ENCODE measurements around the gene KRCC1.
"Not testable (repeated sequence)": the region's sequence is repeated elsewhere in the genome, so short reads cannot be mapped to it uniquely, and the experiment has no call there.

DNA sequence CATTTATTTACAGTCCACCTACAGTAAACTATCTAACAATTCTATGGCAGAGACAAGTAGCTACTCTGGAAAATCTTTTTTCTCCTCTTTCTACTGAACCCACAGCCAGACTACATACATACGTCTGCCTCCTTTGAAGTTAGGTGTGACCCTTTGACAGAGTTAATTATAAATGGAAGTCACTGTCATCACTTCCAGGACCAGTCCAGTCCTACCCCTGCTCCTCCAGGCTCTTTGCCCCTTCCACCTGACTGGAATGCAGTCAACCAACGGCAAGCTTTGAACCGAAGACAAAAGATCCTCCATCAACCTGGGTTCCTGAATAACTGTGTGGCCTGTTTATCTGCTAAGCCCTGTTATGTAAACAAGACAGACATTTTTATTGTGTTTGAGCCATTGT lies 74.4 kb downstream of the KRCC1 start:
- not testable (repeated sequence) for TF ChIP-seq POLR2A (IDR thresholded peaks at IDR 0.05; ENCODE audit: low read length); RAD21 (conservative IDR thresholded peaks at IDR 0.05 in 1 of 2, IDR thresholded peaks at IDR 0.05 in 1 of 2)
- TF ChIP-seq, protein P1, sequence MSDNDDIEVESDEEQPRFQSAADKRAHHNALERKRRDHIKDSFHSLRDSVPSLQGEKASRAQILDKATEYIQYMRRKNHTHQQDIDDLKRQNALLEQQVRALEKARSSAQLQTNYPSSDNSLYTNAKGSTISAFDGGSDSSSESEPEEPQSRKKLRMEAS (IDR thresholded peaks at IDR 0.05), result not testable (repeated sequence)

Data from A549 (cell line).